ENCODE data around the gene NID1. TPM values are rescaled to one million over a fixed set of nuclear protein-coding genes. Genes with fewer than 3 reads are reported as not detected.

Gene NID1
- total and polyA plus RNA-seq, 5 donors: 24.4 to 107 (median 36.6) TPM

DNA sequence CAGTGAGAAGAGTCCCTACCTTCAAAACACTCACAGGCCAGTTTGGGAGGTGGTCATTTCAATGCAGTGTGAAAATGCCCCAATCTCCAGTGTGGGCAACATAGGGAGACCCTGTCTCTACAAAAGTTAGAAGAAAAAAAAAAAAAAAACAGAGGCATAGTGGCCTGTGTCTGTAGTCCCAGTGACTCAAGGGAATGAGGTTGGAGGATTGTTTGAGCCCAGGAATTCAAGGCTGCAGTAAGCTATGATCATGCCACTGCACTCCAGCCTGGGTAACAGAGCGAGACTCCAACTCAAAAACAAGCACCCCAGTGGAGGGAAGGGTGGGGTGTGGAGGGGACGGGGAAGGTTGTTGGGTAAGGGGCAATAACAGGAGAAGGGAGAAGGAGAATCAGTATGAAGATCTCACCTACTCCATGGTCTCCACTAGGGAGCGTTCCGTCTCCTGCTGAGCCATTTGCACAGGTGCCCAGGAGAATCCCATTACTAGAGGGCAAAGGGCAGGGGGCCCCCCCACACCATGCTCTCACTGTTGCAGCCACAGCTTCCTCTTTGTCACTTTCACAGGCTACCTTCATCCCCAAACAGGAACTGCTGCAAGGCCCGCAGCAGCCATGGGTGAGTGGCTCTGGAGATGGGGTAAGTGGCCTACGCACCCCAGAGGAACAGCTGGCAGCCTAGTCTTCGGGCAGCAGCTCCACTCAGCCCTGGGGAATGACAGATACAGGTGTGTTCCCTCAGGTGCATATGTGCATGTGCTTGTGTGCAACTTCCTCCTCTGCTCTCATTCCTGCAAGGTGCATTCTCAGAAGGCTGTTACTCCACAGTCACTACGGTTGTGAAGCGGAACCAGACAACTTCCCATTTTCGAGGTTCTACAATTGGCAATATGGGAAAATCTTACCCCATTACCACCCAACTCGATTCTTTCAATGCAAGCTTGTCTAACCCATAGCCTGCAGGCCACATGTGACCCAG, 110.3 kb downstream of the NID1 start:
- WGBS: 80% methylated on average over 11 of the region's 11 CpGs
- DNase-seq (peak; percentile 21 to 65 (median 63)), ATAC-seq (peak; percentile 39 to 69)
- Histone ChIP-seq H3K4me3 (ENCODE audit: low read length) (no peak overlapping the region), H3K4me1 (ENCODE audit: control insufficient read depth, insufficient read depth, low read length) (no peaks in the 10 kb centered on the region), H3K9me3 (ENCODE audit: control insufficient read depth, low read length) (no peaks in the 10 kb centered on the region), H3K27ac (ENCODE audit: low read length) (no peak overlapping the region), H3K27me3 (ENCODE audit: control insufficient read depth, insufficient read depth) (no peaks in the 10 kb centered on the region)
- intact Hi-C loops (cut with DNase I): no loop called here

DNA sequence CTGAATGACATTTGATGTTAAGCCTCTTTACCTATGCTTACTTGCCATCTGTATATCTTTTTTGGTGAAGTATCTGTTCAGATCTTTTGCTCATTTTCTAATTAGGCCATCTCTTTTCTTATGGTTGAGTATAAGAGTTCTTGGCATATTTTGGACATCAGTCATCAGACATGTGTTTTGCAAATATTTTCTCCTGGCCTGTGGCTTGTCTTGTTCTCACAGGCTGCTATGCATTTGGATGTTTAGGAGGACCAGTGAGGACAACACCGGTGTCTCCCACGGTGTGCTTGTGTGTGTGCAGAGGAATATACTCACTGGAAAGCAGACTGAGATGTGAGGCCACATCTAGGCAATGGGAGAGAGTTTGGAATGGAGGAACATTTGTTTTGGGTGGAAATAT, 111.1 kb downstream of the NID1 start:
- Histone ChIP-seq H3K4me3 (ENCODE audit: low read length) (no peak overlapping the region), H3K27me3 (ENCODE audit: control insufficient read depth, insufficient read depth) (no peaks in the 10 kb centered on the region), H3K4me1 (ENCODE audit: control insufficient read depth, insufficient read depth, low read length) (no peaks in the 10 kb centered on the region), H3K27ac (ENCODE audit: low read length) (no peak overlapping the region), H3K9me3 (ENCODE audit: control insufficient read depth, low read length) (no peaks in the 10 kb centered on the region)
- DNase-seq (no peak), ATAC-seq (no peak)
- WGBS: 86% methylated on average over 2 of the region's 2 CpGs
- intact Hi-C loops (cut with DNase I): no loop called here

- WGBS: 81% methylated on average over 4 of the region's 4 CpGs
- ATAC-seq (no peak), DNase-seq (no peak)
- intact Hi-C loops (cut with DNase I): no loop called here
- no peak overlapping the region for H3K27ac ChIP-seq (ENCODE audit: low read length)
- no peaks in the 10 kb centered on the region for H3K4me1 ChIP-seq (ENCODE audit: control insufficient read depth, insufficient read depth, low read length)
- H3K27me3 ChIP-seq (ENCODE audit: control insufficient read depth, insufficient read depth): no peaks in the 10 kb centered on the region
- no peaks in the 10 kb centered on the region for H3K9me3 ChIP-seq (ENCODE audit: control insufficient read depth, low read length)
- no peak overlapping the region for H3K4me3 ChIP-seq (ENCODE audit: low read length)
Measured at GRCh38 chr1:235952950-235953615, 111.8 kb downstream of the NID1 start.

DNA sequence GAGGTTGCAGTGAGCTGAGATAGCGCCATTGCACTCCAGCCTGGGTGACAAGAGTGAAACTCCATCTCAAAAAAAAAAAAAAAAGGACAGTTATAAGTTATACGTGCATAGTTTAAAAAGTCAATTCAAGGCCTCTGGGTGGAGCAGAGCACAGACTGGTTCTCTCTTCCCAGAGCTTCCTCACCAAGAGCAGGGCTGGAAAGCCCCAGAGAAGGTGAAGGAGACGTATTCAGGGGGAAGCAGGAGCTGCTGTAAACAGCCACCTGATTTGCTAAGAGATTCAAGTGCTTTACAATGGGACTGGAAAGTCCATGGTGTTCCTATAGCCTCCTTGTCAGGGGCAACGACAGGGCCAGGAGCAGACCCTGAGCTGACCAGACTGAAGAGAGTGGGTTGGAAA, 113.2 kb downstream of the NID1 start:
- intact Hi-C loops (cut with DNase I): no loop called here
- Histone ChIP-seq H3K4me1 (ENCODE audit: control insufficient read depth, insufficient read depth, low read length) (no peaks in the 10 kb centered on the region), H3K9me3 (ENCODE audit: control insufficient read depth, low read length) (no peaks in the 10 kb centered on the region), H3K27me3 (ENCODE audit: control insufficient read depth, insufficient read depth) (no peaks in the 10 kb centered on the region), H3K27ac (ENCODE audit: low read length) (no peak overlapping the region), H3K4me3 (ENCODE audit: low read length) (no peak overlapping the region)
- ATAC-seq: no peak
- no peak for DNase-seq
- WGBS: 87% methylated on average over 4 of the region's 4 CpGs

DNA sequence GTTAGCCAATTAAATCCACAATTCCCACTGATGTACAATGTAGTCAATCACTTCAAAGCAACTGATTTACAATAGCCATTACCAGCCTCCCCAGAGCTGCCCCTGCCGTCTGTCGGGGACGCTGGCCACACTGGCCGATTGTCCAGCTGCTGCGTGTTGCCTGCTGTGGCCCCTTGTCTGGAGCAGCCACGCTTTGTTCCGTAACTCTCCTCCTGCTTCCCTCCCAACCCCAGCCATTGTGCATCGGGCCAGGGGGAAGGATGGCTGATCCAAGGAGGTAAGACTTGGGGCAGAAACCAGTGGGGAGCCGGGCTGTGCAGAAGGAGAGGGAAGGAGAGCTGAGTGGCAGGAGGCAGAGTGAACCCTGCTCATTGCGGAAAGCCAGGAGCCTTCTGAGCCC, 114.6 kb downstream of the NID1 start:
- no peaks in the 10 kb centered on the region for H3K4me1 ChIP-seq (ENCODE audit: control insufficient read depth, insufficient read depth, low read length)

GRCh38 chr1:235948774-235949427, 116.0 kb downstream of the NID1 start:
- H3K4me3 ChIP-seq (ENCODE audit: low read length): no peak overlapping the region
- no peaks in the 10 kb centered on the region for H3K27me3 ChIP-seq (ENCODE audit: control insufficient read depth, insufficient read depth)
- peak; percentile 38 to 45 for ATAC-seq
- no peak overlapping the region for H3K27ac ChIP-seq (ENCODE audit: low read length)
- intact Hi-C loops (cut with DNase I): loop anchor here in 1 of 4 donors (10.0 kb wide), 1 partner anchor 104 kb away; no protein-coding TSS in a partner anchor
- no peaks in the 10 kb centered on the region for H3K9me3 ChIP-seq (ENCODE audit: control insufficient read depth, low read length)
- no peak for DNase-seq
- H3K4me1 ChIP-seq (ENCODE audit: control insufficient read depth, insufficient read depth, low read length): no peaks in the 10 kb centered on the region
- WGBS: 80% methylated on average over 4 of the region's 4 CpGs

More for the DNA sequence above, 114.6 kb downstream of the NID1 start:
- no peak overlapping the region for H3K27ac ChIP-seq (ENCODE audit: low read length)
- DNase-seq (no peak), ATAC-seq (no peak)
- intact Hi-C loops (cut with DNase I): no loop called here
- WGBS: 93% methylated on average over 10 of the region's 10 CpGs
- H3K27me3 ChIP-seq (ENCODE audit: control insufficient read depth, insufficient read depth): no peaks in the 10 kb centered on the region
- H3K4me3 ChIP-seq (ENCODE audit: low read length): no peak overlapping the region
- no peaks in the 10 kb centered on the region for H3K9me3 ChIP-seq (ENCODE audit: control insufficient read depth, low read length)

GRCh38 chr1:235947989-235948388, 116.9 kb downstream of the NID1 start:
- no peak overlapping the region for H3K4me3 ChIP-seq (ENCODE audit: low read length)
- no peaks in the 10 kb centered on the region for H3K27me3 ChIP-seq (ENCODE audit: control insufficient read depth, insufficient read depth)
- DNase-seq (no peak), ATAC-seq (no peak)
- no peaks in the 10 kb centered on the region for H3K9me3 ChIP-seq (ENCODE audit: control insufficient read depth, low read length)
- 92% methylated on average over 7 of the region's 7 CpGs for WGBS
- intact Hi-C loops (cut with DNase I): loop anchor here in 1 of 4 donors (10.0 kb wide), 1 partner anchor 103 kb away; no protein-coding TSS in a partner anchor
- no peaks in the 10 kb centered on the region for H3K4me1 ChIP-seq (ENCODE audit: control insufficient read depth, insufficient read depth, low read length)
- no peak overlapping the region for H3K27ac ChIP-seq (ENCODE audit: low read length)

- ATAC-seq (peak; percentile 10 to 13), DNase-seq (no peak)
- Histone ChIP-seq H3K4me3 (ENCODE audit: low read length) (no peak overlapping the region), H3K27me3 (ENCODE audit: control insufficient read depth, insufficient read depth) (no peaks in the 10 kb centered on the region), H3K9me3 (ENCODE audit: control insufficient read depth, low read length) (no peaks in the 10 kb centered on the region), H3K27ac (ENCODE audit: low read length) (no peak overlapping the region), H3K4me1 (ENCODE audit: control insufficient read depth, insufficient read depth, low read length) (no peaks in the 10 kb centered on the region)
- intact Hi-C loops (cut with DNase I): loop anchor here in 1 of 4 donors (10.0 kb wide), 1 partner anchor 102 kb away; no protein-coding TSS in a partner anchor
- WGBS: 81% methylated on average over 5 of the region's 5 CpGs
Measured at GRCh38 chr1:235946571-235946981, 118.3 kb downstream of the NID1 start.

DNA sequence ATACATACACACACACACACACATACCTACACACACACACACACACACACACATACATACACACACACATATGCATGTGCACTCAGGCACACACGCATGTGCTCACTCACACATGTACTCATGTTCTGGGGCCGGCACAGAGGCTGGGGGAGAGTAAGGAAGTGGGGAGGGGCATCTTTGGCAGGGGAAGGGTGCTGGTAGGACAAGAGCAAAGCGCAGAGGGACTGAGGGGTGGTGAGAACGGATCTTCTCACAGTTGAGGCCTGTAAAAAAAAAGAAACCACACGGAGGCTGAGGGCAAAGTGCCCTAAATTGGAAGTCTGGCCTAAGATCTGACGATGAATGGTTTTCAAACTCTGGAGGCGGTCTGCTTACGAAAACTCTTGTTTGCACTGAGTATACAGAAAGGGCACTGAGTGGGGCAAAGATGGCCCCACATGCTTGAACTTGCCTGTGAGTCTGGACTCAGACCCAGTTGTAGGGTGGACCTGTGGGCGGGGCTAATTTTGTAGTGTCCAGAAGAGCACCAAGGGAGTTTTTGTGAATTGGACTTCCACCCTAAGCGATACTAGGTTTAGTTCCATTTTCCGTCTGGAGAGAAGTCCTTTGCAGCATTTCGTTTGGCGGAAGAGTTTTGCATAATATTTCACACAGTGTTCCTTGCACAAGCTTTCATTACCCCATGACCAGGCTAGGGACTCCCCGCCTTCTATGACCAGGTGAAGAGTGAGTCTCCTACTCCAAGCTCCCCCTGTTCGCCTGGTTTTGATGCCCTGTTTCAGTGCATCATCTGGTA, 118.9 kb downstream of the NID1 start:
- WGBS: 87% methylated on average over 15 of the region's 15 CpGs
- ATAC-seq: peak; percentile 51 to 53
- no peak overlapping the region for H3K27ac ChIP-seq (ENCODE audit: low read length)
- no peaks in the 10 kb centered on the region for H3K27me3 ChIP-seq (ENCODE audit: control insufficient read depth, insufficient read depth)
- no peaks in the 10 kb centered on the region for H3K4me1 ChIP-seq (ENCODE audit: control insufficient read depth, insufficient read depth, low read length)
- peak in 1 of 3 donors; percentile 61 for DNase-seq
- intact Hi-C loops (cut with DNase I): loop anchor here in 1 of 4 donors (10.0 kb wide), 1 partner anchor 101 kb away; no protein-coding TSS in a partner anchor
- no peaks in the 10 kb centered on the region for H3K9me3 ChIP-seq (ENCODE audit: control insufficient read depth, low read length)
- no peak overlapping the region for H3K4me3 ChIP-seq (ENCODE audit: low read length)

- H3K27me3 ChIP-seq (ENCODE audit: control insufficient read depth, insufficient read depth): no peaks in the 10 kb centered on the region
- DNase-seq: no peak
- intact Hi-C loops (cut with DNase I): loop anchor here in 2 of 4 donors (5.0 to 10.0 kb wide), 2 partner anchors 36 to 99 kb away; no protein-coding TSS in a partner anchor
- ATAC-seq: no peak
- H3K27ac ChIP-seq (ENCODE audit: low read length): no peak overlapping the region
- WGBS: 69% methylated on average over 9 of the region's 9 CpGs
- H3K4me3 ChIP-seq (ENCODE audit: low read length): no peak overlapping the region
- H3K4me1 ChIP-seq (ENCODE audit: control insufficient read depth, insufficient read depth, low read length): no peaks in the 10 kb centered on the region
- H3K9me3 ChIP-seq (ENCODE audit: control insufficient read depth, low read length): no peaks in the 10 kb centered on the region
Measured at GRCh38 chr1:235943581-235944114, 121.2 kb downstream of the NID1 start.

Measured in right cardiac atrium (tissue), 5 donors.